Fibroblast of peridontal ligament (primary cell): Measurements from ENCODE around the gene NANS.
"Not testable (repeated sequence)": the region's sequence is repeated elsewhere in the genome, so short reads cannot be mapped to it uniquely, and the experiment has no call there.

Experiments
- DNase-seq: peaks from one replicate; pipeline ENCODE4 v3.0.0-alpha.2; 2010; ENCODE audit errors: extremely low read depth

NANS gene

GRCh38 chr9:98100456-98100855 lies 43.9 kb downstream of the NANS start:
- no peak for DNase-seq

- DNase-seq, result no peak
Observed at GRCh38 chr9:98101416-98101815, 44.9 kb downstream of the NANS start.

- no peak for DNase-seq
Observed at GRCh38 chr9:98101868-98102273, 45.3 kb downstream of the NANS start.

GRCh38 chr9:98104445-98104881 lies 47.9 kb downstream of the NANS start:
- no peak for DNase-seq

- no peak for DNase-seq
Observed at GRCh38 chr9:98105006-98105405, 48.5 kb downstream of the NANS start.

- DNase-seq, result no peak
Observed at GRCh38 chr9:98107926-98108325, 51.4 kb downstream of the NANS start.

- DNase-seq, result no peak
Observed at GRCh38 chr9:98108531-98109031, 52.0 kb downstream of the NANS start.

GRCh38 chr9:98109052-98109451 lies 52.5 kb downstream of the NANS start:
- no peak for DNase-seq

GRCh38 chr9:98117097-98117496 lies 60.6 kb downstream of the NANS start:
- not testable (repeated sequence) for DNase-seq

GRCh38 chr9:98117984-98118639 lies 61.6 kb downstream of the NANS start:
- peak; percentile 8 for DNase-seq

GRCh38 chr9:98118640-98119601 lies 62.4 kb downstream of the NANS start, which contains the start of gene TRIM14:
Gene TRIM14, minus strand, starts transcription at chr9:98119222. Its CDS starts 34 bp downstream, at chr9:98119188.
- peak; percentile 6 for DNase-seq

GRCh38 chr9:98120476-98120875 lies 63.9 kb downstream of the NANS start:
- DNase-seq, result no peak

- DNase-seq, result no peak
Observed at GRCh38 chr9:98121058-98121457, 64.5 kb downstream of the NANS start.

- not testable (repeated sequence) for DNase-seq
Observed at GRCh38 chr9:98124091-98124490, 67.6 kb downstream of the NANS start.

- no peak for DNase-seq
Observed at GRCh38 chr9:98124637-98125426, 68.3 kb downstream of the NANS start.

- DNase-seq, result no peak
Observed at GRCh38 chr9:98127226-98127625, 70.7 kb downstream of the NANS start.

GRCh38 chr9:98128316-98128715 lies 71.8 kb downstream of the NANS start:
- no peak for DNase-seq

- DNase-seq, result no peak
Observed at GRCh38 chr9:98129451-98129881, 72.9 kb downstream of the NANS start.

- DNase-seq, result not testable (repeated sequence)
Observed at GRCh38 chr9:98130060-98130459, 73.5 kb downstream of the NANS start.

- DNase-seq, result no peak
Observed at GRCh38 chr9:98130576-98131228, 74.2 kb downstream of the NANS start.

- no peak for DNase-seq
Observed at GRCh38 chr9:98132158-98132557, 75.6 kb downstream of the NANS start.
